Uterus (tissue), 4 donors: ENCODE measurements around the gene TBL1X. TPM values are rescaled to one million over a fixed set of nuclear protein-coding genes. Genes with fewer than 3 reads are reported as not detected.
A peak's percentile ranks its signal among the peaks of the same experiment; 100 is the strongest.

Source experiments
- DNase-seq, 2 donors: peaks; one replicate each; pipeline ENCODE4 v3.0.0-alpha.2; 2019 to 2020
- H3K27ac ChIP-seq, 2 donors: fragments of 200-600 bp; sonication (generic); 1 replicate in 1 of 2; 2 replicates in 1 of 2; pipeline ENCODE4 v1.5.1; 2016 to 2018
- H3K27me3 ChIP-seq, 2 donors: fragments of 200-600 bp; sonication (generic); one replicate each; pipeline ENCODE4 v1.5.1; 2018 to 2019; ENCODE audit warnings: control low read depth in 1 of 2
- H3K36me3 ChIP-seq, 2 donors: fragments of 200-600 bp; sonication (generic); one replicate each; pipeline ENCODE4 v1.5.1; 2019; ENCODE audit warnings: control low read depth in 1 of 2
- H3K4me1 ChIP-seq, 2 donors: fragments of 200-600 bp; sonication (generic); one replicate each; pipeline ENCODE4 v1.5.1; 2018 to 2019; ENCODE audit warnings: control low read depth in 1 of 2
- H3K4me3 ChIP-seq, 2 donors: fragments of 200-600 bp; sonication (generic); 1 replicate in 1 of 2; 2 replicates in 1 of 2; pipeline ENCODE4 v1.5.1; 2018 to 2019; ENCODE audit warnings: mild to moderate bottlenecking in 1 of 2
- H3K9me3 ChIP-seq, 2 donors: fragments of 200-600 bp; sonication (generic); one replicate each; pipeline ENCODE4 v1.5.1; 2019; ENCODE audit warnings: control low read depth in 1 of 2
- POLR2A ChIP-seq, 2 donors: fragments of 450-650 bp; IDR thresholded peaks; one replicate each; pipeline ENCODE4 v1.6.1; 2016; ENCODE audit warnings: antibody characterized with exemption in 2 of 2, mild to moderate bottlenecking in 1 of 2, moderate library complexity in 1 of 2
- intact Hi-C: fragments of 100-400 bp; cut with DNase I; formaldehyde crosslinking; loops from one replicate; pipeline ENCODE4 v1.15.1; 2023; ENCODE audit warnings: low total_unique reads
- total RNA-seq, 4 donors: library from RNA; depleted of rRNA in 3 of 4; stranded (reverse); fragments of >200 nt in 3 of 4; gene quantifications; one replicate each; pipeline versions ENCODE4 v1.1.0 to v1.2.4, GENCODE V29; 2014 to 2023
- TF ChIP-seq, protein P1 (sequence below), 4 experiments: fragments of 200-600 bp in 2 of 4; fragments of 450-650 bp in 2 of 4; sonication (generic) in 2 of 4; IDR thresholded peaks; one replicate each; pipeline ENCODE4 v1.5.1; 2016 to 2019; ENCODE audit warnings: antibody characterized with exemption in 4 of 4, mild to moderate bottlenecking in 2 of 4, moderate library complexity in 1 of 4
- donor health status: DM: yes; HTN: yes; CAD: no.

The TBL1X gene
- total RNA-seq, 4 donors from 2014 or later, result 15.4 to 121 (median 47.7) TPM

DNA sequence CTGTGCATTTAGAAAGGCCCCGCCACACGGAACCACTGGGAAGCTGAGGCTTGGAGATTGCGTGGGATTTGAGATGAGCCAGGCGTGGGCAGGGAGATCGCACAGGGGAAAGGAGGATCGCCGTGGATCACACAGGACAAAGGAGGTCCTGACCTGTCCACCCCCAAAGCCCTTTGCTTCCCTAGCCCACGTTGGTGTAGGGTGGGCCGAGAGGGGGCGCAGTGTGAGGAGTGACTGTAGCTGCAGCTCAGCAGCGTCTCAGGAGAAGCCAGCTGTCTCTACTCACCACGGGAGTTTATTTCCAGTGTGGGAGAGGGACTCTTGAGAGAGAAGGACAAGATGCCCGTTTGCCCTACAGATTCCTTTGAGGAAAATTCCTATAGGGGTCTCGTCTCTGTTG is 62.1 kb downstream of the TBL1X start:
- no peaks in the 10 kb centered on the region for H3K9me3 ChIP-seq
- H3K27me3 ChIP-seq, result no peaks in the 10 kb centered on the region
- no peak for TF ChIP-seq POLR2A (IDR thresholded peaks at IDR 0.05)
- TF ChIP-seq, protein P1, sequence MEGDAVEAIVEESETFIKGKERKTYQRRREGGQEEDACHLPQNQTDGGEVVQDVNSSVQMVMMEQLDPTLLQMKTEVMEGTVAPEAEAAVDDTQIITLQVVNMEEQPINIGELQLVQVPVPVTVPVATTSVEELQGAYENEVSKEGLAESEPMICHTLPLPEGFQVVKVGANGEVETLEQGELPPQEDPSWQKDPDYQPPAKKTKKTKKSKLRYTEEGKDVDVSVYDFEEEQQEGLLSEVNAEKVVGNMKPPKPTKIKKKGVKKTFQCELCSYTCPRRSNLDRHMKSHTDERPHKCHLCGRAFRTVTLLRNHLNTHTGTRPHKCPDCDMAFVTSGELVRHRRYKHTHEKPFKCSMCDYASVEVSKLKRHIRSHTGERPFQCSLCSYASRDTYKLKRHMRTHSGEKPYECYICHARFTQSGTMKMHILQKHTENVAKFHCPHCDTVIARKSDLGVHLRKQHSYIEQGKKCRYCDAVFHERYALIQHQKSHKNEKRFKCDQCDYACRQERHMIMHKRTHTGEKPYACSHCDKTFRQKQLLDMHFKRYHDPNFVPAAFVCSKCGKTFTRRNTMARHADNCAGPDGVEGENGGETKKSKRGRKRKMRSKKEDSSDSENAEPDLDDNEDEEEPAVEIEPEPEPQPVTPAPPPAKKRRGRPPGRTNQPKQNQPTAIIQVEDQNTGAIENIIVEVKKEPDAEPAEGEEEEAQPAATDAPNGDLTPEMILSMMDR (IDR thresholded peaks at IDR 0.05), result no peak
- intact Hi-C loops, result no loop called here
- no peak overlapping the region for H3K27ac ChIP-seq
- DNase-seq, result no peak
- no peak overlapping the region for H3K4me3 ChIP-seq
- no peaks in the 10 kb centered on the region for H3K4me1 ChIP-seq
- no peaks in the 10 kb centered on the region for H3K36me3 ChIP-seq

- no peaks in the 10 kb centered on the region for H3K9me3 ChIP-seq
- no peaks in the 10 kb centered on the region for H3K36me3 ChIP-seq
- H3K27ac ChIP-seq, result no peak overlapping the region
- intact Hi-C loops, result no loop called here
- no peaks in the 10 kb centered on the region for H3K4me1 ChIP-seq
- H3K27me3 ChIP-seq, result no peaks in the 10 kb centered on the region
- H3K4me3 ChIP-seq, result no peak overlapping the region
- TF ChIP-seq POLR2A (IDR thresholded peaks at IDR 0.05), result no peak
- TF ChIP-seq, protein P1 (IDR thresholded peaks at IDR 0.05), result no peak
- no peak for DNase-seq
Measured at GRCh38 chrX:9528498-9528897, 63.6 kb downstream of the TBL1X start.

DNA sequence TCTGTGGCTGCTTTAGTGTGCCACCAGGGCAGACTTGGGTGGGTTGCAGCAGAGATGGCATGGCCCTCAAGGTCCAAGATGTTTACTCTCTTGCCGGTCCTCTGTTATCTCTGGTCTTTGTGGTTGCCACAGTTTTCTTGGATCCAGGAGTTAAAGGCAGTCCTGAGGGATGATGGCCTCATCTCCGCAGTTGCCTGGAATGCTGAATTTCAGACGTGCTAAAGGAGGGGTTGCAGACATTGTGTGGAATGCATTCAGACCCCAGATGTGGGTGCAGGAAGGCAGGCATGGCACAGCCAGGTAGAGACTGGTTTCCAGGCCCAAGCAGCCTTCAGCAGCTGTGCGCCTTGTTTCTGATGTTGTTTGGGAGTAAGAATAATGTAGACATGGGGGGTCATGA is 64.4 kb downstream of the TBL1X start:
- Histone ChIP-seq H3K27me3 (no peaks in the 10 kb centered on the region), H3K4me1 (no peaks in the 10 kb centered on the region)

GRCh38 chrX:9530848-9531274 is 66.0 kb downstream of the TBL1X start:
- DNase-seq, result peak; percentile 75 to 79
- no peaks in the 10 kb centered on the region for H3K9me3 ChIP-seq
- H3K4me1 ChIP-seq, result no peaks in the 10 kb centered on the region
- H3K36me3 ChIP-seq, result no peaks in the 10 kb centered on the region
- H3K27me3 ChIP-seq, result no peaks in the 10 kb centered on the region
- intact Hi-C loops, result no loop called here
- H3K27ac ChIP-seq, result no peak overlapping the region
- TF ChIP-seq, protein P1 (IDR thresholded peaks at IDR 0.05), result no peak
- no peak for TF ChIP-seq POLR2A (IDR thresholded peaks at IDR 0.05)
- H3K4me3 ChIP-seq, result no peak overlapping the region

More for the DNA sequence above, 64.4 kb downstream of the TBL1X start:
- Histone ChIP-seq H3K9me3 (no peaks in the 10 kb centered on the region), H3K27ac (no peak overlapping the region), H3K4me3 (no peak overlapping the region), H3K36me3 (no peaks in the 10 kb centered on the region)
- no peak for DNase-seq
- intact Hi-C loops, result no loop called here
- no peak for TF ChIP-seq POLR2A (IDR thresholded peaks at IDR 0.05)
- TF ChIP-seq, protein P1 (IDR thresholded peaks at IDR 0.05), result no peak

DNA sequence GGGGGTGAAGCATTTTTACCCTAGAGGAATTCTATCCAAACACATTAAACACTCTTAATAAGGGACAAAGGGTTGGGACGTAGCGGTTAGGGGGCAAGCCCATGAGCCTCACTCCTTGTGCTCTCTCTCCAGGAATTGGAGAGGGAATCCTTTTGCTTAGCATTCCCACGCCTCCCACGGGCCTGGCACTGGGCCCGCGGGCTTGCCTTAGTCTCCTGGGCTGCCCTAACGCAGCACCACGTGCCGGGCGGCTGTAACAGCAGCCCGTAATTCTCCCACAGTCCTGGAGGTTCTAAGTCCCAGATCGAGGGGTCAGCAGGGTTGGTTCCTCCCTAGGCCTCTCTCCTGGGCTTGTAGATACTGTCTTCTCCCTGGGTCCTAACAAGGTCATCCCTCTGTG is 67.5 kb downstream of the TBL1X start:
- Histone ChIP-seq H3K36me3 (no peaks in the 10 kb centered on the region), H3K4me1 (no peaks in the 10 kb centered on the region), H3K9me3 (no peaks in the 10 kb centered on the region), H3K4me3 (no peak overlapping the region), H3K27ac (peak overlapping the region in 1 of 2 donors; percentile 42), H3K27me3 (no peaks in the 10 kb centered on the region)
- intact Hi-C loops, result no loop called here
- peak; percentile 46 to 68 for DNase-seq
- TF ChIP-seq POLR2A (IDR thresholded peaks at IDR 0.05), result no peak
- TF ChIP-seq, protein P1 (IDR thresholded peaks at IDR 0.05), result no peak
